ENCODE data around the gene LMNTD2.

LMNTD2 gene

DNA sequence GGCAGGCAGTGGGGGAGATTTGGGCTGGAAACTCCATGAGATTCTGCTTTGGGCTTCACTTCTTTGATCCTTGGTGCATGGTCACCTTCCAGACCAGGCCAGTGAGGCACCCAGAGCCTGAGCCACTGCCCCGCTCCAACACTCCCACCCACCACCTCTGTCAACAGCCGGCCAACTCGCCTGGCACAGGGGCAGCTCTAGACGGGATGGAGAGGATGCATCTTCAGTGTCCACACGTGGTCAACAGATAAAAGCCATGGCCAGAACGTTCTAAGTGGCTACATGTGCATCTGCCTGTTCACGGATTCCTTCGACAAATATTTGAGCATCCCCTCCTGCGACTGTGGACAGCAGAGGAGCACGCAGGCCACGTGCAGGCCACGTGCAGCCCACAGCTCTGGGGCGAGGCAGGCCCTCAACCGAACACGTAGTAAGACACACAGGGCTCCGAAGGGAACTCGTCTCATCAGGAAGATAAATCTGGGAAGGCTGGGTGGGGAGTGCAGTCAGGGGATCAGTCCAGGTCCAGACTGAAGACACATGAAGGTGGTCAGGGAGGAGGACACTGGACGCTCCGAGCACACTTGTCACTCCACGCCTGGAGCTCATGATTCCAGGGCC lies 22.0 kb downstream of the LMNTD2 start:
- Histone ChIP-seq H3K27me3 (ENCODE audit: insufficient read depth, poor library complexity, severe bottlenecking) (no peaks in the 10 kb centered on the region), H3K27ac (replicated peaks) (no peak overlapping the region), H3K4me3 (replicated peaks; ENCODE audit: insufficient read depth, low read length) (no peak overlapping the region)
- TF ChIP-seq, protein P1, sequence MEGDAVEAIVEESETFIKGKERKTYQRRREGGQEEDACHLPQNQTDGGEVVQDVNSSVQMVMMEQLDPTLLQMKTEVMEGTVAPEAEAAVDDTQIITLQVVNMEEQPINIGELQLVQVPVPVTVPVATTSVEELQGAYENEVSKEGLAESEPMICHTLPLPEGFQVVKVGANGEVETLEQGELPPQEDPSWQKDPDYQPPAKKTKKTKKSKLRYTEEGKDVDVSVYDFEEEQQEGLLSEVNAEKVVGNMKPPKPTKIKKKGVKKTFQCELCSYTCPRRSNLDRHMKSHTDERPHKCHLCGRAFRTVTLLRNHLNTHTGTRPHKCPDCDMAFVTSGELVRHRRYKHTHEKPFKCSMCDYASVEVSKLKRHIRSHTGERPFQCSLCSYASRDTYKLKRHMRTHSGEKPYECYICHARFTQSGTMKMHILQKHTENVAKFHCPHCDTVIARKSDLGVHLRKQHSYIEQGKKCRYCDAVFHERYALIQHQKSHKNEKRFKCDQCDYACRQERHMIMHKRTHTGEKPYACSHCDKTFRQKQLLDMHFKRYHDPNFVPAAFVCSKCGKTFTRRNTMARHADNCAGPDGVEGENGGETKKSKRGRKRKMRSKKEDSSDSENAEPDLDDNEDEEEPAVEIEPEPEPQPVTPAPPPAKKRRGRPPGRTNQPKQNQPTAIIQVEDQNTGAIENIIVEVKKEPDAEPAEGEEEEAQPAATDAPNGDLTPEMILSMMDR (IDR thresholded peaks at IDR 0.05; ENCODE audit: insufficient read depth, low read length), result no peak
- TF ChIP-seq POLR2AphosphoS5 (IDR thresholded peaks at IDR 0.05; ENCODE audit: low read depth) (no peak), GABPA (IDR thresholded peaks at IDR 0.05; ENCODE audit: low read depth) (no peak), SPI1 (IDR thresholded peaks at IDR 0.05; ENCODE audit: borderline replicate concordance, low read depth) (no peak)
- TF ChIP-seq, protein P2, sequence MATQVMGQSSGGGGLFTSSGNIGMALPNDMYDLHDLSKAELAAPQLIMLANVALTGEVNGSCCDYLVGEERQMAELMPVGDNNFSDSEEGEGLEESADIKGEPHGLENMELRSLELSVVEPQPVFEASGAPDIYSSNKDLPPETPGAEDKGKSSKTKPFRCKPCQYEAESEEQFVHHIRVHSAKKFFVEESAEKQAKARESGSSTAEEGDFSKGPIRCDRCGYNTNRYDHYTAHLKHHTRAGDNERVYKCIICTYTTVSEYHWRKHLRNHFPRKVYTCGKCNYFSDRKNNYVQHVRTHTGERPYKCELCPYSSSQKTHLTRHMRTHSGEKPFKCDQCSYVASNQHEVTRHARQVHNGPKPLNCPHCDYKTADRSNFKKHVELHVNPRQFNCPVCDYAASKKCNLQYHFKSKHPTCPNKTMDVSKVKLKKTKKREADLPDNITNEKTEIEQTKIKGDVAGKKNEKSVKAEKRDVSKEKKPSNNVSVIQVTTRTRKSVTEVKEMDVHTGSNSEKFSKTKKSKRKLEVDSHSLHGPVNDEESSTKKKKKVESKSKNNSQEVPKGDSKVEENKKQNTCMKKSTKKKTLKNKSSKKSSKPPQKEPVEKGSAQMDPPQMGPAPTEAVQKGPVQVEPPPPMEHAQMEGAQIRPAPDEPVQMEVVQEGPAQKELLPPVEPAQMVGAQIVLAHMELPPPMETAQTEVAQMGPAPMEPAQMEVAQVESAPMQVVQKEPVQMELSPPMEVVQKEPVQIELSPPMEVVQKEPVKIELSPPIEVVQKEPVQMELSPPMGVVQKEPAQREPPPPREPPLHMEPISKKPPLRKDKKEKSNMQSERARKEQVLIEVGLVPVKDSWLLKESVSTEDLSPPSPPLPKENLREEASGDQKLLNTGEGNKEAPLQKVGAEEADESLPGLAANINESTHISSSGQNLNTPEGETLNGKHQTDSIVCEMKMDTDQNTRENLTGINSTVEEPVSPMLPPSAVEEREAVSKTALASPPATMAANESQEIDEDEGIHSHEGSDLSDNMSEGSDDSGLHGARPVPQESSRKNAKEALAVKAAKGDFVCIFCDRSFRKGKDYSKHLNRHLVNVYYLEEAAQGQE (IDR thresholded peaks at IDR 0.05; ENCODE audit: insufficient replicate concordance, low read depth), result no peak
- DNase-seq (ENCODE audit: low read depth in 1 of 2, low spot score in 1 of 2), result no peak

DNA sequence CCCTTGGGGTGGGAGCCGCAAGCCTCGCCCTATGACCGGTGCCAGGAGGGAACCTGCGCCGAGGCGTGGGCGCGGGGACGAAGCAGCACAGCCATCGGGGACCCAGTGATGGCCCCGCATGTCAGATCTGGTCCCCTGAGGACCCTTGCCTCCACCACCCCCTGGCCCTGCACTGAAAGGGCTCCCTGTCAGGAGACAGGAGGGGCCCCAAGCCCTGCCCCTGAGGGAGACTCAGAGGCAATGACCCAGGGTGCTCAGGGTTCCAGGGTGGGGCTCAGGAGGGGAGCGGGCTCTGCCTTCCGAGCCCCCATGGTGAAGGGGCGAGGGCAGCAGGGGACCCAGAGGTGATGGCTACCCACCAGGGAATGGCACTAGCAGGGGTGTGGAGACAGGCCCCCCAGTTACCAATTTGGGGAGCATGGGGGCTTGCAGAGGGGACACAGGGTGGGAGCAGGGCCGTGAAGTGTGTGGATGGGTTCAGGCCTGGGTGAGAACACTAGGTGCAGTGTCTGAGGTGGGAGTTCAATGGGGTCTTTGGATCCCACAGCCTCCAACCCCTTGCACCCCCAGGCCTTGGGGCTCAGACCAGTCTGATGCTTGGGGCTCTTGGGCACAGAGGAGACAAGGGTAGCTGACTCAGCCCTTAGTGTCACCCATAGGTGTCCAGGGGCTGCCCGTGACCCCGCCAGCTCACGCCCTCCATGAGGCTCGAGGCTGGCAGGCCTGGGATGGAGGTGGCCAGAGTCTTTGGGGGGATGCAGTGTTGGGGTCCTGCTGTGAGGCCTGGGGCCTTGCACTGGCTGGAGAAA lies 22.7 kb downstream of the LMNTD2 start:
- DNase-seq (ENCODE audit: low read depth in 1 of 2, low spot score in 1 of 2), result no peak
- H3K27ac ChIP-seq (replicated peaks), result peak overlapping the region; percentile 33
- H3K4me3 ChIP-seq (replicated peaks; ENCODE audit: insufficient read depth, low read length), result 0 out of 2 replicates have a peak overlapping the region, but pooled peaks have one; percentile 12
- no peaks in the 10 kb centered on the region for H3K27me3 ChIP-seq (ENCODE audit: insufficient read depth, poor library complexity, severe bottlenecking)
- TF ChIP-seq, protein P1 (IDR thresholded peaks at IDR 0.05; ENCODE audit: insufficient read depth, low read length), result no peak
- TF ChIP-seq POLR2AphosphoS5 (IDR thresholded peaks at IDR 0.05; ENCODE audit: low read depth) (no peak), SPI1 (IDR thresholded peaks at IDR 0.05; ENCODE audit: borderline replicate concordance, low read depth) (no peak), GABPA (IDR thresholded peaks at IDR 0.05; ENCODE audit: low read depth) (no peak)
- TF ChIP-seq, protein P2 (IDR thresholded peaks at IDR 0.05; ENCODE audit: insufficient replicate concordance, low read depth), result no peak

DNA sequence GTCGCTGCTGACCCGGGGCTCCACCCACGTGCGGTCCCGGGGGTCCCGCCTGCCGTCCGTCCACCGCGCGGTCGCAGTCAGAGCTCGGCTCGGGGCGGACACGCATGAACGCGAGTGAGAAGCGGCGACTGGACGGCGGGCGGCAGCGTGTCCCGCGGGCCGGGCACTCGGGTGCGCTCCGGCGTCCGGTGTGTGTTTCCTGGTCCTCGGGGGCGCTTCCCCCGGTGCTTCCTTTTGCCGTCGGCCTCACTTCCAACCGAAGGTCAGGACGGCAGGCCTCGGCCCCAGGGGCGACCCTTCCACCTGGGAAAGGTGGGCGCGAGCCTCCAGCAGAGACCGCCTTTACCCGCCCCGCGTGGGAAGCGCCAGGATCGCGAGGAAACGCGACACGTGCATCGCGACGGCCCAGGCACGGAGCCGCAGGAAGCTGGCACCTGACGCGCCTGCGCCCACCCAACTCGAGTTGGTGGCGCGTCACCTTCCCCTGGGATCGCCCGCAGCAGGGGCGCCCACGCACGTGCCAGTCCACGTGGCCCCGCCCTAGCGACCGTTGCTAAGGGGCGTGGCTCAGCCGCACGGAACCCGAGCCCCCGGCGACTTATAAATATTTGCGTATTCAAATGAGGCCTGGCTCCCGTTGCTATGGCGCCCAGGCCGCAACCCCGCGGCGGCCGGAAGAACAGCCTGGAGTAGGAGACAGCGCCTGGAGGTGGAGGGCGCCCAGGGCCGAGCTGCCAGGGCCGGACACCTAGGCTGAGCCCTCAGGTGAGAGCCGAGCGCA lies 23.5 kb downstream of the LMNTD2 start, which contains the start of gene LRRC56:
LRRC56 (plus strand) TSS at position 687 of the 781 bp plus-strand sequence. CDS start 3,158 bp downstream, outside the sequence.
- peak within 1 kb of the TSS; percentile 12; the same call in 1 of the 2 replicates for H3K4me3 ChIP-seq (replicated peaks; ENCODE audit: insufficient read depth, low read length)
- TF ChIP-seq, protein P2 (IDR thresholded peaks at IDR 0.05; ENCODE audit: insufficient replicate concordance, low read depth), result no peak
- TF ChIP-seq SPI1 (IDR thresholded peaks at IDR 0.05; ENCODE audit: borderline replicate concordance, low read depth) (no peak), POLR2AphosphoS5 (IDR thresholded peaks at IDR 0.05; ENCODE audit: low read depth) (no peak), GABPA (IDR thresholded peaks at IDR 0.05; ENCODE audit: low read depth) (no peak)
- TF ChIP-seq, protein P1 (IDR thresholded peaks at IDR 0.05; ENCODE audit: insufficient read depth, low read length), result no peak
- no peaks in the 10 kb centered on the region for H3K27me3 ChIP-seq (ENCODE audit: insufficient read depth, poor library complexity, severe bottlenecking)
- peak; percentile 80 to 82 for DNase-seq (ENCODE audit: low read depth in 1 of 2, low spot score in 1 of 2)
- H3K27ac ChIP-seq (replicated peaks), result peak within 1 kb of the TSS; percentile 57
